ENCODE results near the gene SYT12.
"Not testable (repeated sequence)": the region's sequence is repeated elsewhere in the genome, so short reads cannot be mapped to it uniquely, and the experiment has no call there.

SYT12 gene, protein sequence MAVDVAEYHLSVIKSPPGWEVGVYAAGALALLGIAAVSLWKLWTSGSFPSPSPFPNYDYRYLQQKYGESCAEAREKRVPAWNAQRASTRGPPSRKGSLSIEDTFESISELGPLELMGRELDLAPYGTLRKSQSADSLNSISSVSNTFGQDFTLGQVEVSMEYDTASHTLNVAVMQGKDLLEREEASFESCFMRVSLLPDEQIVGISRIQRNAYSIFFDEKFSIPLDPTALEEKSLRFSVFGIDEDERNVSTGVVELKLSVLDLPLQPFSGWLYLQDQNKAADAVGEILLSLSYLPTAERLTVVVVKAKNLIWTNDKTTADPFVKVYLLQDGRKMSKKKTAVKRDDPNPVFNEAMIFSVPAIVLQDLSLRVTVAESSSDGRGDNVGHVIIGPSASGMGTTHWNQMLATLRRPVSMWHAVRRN

DNA sequence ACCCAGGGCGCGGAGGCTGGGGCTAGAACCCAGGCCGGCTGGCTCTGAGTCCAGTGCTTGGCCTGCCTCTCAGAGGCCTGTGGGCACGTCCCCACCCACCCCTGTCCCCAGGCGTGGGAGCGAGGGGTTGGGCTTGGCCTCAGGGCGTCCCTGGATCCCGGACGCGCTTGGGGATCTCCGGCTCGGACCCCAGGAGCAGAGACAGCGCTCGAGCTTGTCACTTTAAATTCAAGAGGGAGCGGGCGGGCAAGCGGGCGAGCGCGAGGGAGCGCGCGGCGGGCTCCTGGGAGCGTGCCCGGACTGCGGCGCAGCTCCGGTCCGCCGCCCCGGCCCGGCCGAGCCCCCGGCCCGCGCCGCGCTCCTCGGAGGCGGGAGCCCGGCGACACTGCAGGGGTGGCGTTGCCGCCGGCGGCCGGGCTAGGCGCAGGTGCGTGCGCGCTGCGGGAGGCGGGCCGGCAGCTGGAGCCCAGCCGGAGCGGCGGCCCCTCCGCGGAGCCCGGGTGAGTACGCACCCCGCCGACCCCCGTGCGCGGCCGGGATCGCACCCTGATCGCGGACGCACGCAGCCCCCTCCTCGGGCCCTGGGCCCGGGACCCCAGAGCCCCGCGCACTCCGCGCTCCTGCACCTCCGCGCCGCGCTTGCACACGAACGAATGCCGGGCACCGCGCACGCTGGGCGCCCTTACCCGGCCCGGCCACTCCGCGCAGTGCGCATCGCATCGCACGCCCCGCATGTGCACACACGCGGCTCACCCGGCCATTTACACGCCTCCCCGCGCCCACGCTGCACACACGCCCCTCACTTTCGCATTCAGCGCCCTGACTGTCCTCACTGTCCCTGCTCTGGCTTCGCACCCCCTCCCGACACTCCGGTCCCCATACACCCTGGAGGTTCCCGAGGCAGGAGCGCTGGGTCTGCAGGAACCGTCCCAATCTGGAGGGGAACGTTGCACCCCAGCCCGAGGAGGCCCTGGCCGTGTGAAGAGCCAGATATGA, at the start of gene SYT12:
Gene SYT12, plus strand, starts transcription at position 174 of the 996 bp plus-strand sequence. CDS start 7,011 bp downstream, outside the sequence.
- no peak for DNase-seq

DNA sequence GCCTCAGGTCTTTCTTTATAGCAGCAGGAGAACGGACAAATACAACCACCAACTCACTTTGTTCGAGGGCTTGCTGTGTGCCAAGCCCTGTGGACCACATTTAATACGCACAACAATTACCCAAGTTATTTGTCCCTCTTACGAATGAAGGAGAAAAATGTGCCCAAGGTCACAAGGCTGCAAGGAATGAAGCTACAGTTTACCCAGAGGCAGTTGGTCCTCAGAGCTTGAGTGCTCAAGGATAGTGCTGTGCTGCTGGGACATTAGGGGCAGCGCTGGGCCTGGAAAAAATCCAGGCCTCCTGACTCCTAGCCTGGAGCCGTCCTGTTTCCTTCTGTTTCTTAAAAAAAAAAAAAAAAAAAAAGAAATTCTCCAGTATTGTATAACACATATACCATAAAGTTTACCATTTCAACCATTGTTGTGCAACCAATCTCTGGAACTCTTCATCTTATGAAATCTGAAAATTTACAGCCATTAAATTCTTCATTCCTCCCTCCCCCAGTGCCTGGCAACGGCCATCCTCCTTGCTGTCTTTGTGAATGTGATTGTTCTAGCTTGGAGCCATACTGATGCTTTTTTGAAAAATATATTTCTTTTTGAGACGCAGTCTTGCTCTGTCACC, 48.9 kb upstream of the SYT12 start:
- no peak for DNase-seq

DNA sequence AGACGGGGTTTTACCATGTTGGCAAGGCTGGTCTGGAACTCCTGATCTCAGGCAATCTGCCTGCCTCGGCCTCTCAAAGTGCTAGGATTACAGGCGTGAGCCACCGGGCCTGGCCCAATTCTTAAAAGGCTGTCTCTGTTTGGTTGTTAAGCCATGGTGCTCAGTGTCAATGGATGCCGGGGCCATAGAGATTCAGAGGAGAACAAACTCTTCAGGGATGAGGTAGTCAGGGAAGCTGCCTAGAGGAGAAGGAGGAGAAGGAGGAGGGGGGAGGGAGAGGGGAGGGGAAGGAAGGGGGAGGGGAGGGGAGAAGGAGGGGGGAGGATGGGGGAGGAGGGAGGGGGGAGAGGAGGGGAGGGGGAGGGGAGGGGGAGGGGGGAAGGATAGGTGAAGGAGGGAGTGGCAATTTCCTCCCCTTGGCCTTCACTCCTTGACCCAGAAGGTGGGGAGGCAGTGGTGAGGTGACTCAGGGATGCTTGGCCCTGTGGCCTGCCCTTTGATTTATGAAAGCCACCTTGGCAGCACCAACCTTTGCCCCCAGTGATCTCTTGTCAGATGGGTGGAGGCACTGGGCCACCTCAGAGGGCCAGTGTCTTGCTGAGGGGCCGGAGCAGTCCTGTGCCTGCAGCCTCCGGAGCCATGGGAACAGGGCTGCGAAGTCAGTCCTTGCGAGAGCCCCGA, 48.1 kb upstream of the SYT12 start, which contains the start of gene C11orf86:
Gene C11orf86, plus strand, starts transcription at position 581 of the 681 bp plus-strand sequence. Its CDS starts 59 bp downstream, at position 640.
- DNase-seq, result no peak

DNA sequence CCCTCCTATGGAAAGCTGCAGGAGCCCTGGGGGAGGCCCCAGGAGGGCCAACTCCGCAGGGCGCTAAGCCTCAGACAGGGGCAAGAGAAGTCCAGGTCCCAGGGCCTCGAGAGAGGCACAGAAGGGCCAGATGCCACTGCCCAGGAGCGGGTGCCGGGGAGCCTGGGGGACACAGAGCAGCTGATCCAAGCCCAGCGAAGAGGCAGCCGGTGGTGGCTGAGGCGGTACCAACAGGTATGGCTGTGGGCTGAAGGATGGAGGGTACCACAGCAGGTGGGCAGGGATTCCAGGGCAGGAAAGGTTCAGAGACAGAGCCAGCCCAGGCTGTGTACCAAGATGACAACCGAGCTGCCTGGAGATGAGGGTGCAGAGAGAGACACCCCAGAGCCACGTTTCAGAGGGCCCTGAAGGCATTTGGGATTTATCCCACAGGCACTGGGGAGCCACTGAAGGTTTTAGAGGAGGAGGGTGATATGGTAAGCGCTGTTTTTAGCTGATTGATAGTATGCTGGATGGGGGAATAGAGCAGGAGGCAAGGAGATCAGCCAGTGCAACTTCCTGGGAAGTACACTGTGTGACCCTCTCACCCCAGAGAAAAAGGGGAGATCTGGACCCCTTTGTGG, 47.4 kb upstream of the SYT12 start:
- DNase-seq, result no peak

DNA sequence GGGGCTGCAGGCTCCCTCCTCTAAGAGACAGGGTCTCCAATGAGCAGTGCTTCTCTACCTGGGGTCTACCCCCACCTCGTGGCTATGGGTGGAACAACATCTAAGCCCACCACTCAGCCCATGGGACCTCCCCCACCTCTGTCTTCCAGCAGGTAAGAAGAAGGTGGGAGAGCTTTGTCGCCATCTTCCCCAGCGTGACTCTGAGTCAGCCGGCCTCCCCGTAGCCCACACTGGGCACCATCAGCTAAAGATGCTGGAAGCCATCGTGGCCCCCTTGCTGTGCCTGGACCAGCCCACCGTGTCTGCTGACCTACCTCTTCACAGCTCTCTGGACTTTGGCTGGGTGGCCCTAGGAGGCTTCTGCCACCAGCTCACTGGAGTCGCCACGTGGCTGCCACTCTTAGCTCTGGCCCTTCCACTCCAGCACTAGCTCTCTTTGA, 46.9 kb upstream of the SYT12 start:
- no peak for DNase-seq

DNA sequence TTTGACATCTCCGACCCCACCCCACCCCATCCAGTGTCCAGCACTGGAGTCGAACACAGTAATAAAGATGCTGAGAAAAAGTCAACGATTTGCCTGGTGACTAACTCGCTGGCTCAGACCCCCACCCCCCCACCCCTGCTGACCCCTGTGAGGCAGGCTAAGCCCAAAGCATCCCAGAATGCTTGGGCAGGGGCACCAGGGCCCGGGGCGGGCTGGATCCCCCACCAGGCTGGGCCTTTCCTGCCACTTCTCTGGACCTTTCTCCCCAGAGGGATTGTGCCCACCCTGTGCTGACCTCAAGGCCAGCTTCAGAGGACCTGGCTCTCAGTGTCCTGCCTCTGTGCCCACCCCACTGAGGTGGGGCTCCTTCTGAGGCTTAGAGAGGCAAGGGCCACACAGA, 46.0 kb upstream of the SYT12 start:
- DNase-seq, result no peak

DNA sequence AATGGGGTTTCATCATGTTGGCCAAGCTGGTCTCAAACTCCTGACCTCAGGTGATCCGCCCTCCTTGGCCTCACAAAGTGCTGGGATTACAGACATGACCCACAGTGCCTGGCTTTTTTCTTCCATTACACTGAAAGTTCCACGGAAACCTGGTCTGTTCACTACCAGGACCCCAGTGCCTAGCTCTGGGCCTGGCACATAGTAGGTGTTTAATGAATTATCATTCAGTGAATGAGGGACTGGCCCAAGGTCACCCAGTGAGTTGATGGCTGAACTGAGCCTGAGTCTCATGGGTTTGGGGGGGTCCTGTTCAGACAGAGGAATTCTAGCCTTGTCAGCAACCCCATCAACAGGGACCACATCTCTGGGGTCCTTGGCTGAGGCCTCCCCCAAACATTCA, 44.7 kb upstream of the SYT12 start:
- no peak for DNase-seq

DNA sequence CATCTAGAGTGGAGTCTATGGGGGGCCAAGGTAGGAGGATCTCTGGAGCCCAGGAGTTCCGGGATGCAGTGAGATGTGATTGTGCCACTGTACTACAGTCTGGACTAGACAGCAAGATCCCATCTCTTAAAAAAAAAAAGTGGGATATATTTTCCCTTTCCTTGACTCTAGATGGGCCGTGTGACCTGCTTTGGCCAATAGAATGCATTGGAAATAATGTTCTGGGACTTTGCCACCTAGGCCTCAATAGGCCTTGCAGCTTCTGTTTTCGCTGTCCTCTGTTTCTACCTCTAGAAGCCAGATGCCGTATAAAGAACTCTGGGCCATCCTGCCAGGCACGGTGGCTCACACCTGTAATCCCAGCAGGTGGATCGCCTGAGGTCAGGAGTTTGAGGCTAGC, 44.2 kb upstream of the SYT12 start:
- no peak for DNase-seq

DNA sequence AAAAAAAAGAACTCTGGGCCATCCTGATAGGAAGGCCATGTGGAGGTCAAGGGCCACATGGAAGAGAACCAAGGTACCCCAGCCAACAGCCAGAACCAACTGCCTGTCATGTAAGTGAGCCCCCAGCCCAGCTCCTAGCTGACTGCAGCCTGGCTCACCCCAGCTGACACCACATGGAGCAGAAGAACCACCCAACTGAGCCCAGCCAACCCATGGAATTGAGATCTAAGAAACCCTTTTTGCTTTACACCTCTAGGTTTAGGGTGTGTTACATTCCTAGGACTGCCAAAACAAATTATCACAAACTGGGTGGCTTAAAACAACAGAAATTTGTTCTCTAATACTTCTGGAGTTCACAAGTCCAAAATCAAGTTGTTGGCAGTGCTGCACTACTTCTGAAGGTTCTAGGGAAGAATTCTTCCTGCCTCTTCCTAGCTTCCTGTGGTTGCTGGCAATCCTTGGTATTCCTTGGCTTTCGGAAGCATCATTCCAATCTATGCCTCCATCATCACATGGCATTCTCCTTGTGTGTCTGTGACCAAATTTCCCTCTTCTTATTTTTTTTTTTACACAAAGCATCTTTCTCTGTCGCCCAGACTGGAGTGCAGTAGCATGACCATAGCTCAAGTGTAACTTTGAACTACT, 43.5 kb upstream of the SYT12 start:
- no peak for DNase-seq

DNA sequence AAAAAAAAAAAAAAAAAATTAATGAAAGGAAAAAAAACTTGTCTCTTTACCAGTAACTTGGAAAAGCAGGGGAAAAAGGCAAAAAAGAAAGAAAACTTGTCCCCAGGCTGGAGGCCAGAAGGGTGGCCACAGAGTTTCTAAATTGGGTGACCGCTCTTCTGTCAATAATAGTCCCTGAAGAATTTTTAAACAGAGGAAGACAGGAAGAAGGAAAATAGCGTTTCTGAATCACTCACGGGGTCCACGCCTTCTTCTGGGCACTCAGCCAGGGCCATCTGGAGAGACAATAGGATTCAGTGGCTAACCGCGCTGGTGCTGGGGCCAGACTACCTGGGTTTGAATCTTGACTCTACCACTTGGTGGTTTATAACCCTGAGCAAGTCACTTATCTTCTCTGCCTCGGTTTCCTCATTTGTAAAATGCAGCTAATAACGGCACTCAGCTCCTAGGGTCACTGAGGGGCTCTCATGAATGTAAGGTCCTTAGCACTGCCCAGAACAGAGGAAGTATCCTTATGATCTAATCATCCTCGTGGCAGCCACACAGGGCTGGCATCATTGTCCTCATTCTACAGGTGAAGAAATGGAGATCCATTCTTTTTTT, 40.9 kb upstream of the SYT12 start:
- DNase-seq, result no peak

DNA sequence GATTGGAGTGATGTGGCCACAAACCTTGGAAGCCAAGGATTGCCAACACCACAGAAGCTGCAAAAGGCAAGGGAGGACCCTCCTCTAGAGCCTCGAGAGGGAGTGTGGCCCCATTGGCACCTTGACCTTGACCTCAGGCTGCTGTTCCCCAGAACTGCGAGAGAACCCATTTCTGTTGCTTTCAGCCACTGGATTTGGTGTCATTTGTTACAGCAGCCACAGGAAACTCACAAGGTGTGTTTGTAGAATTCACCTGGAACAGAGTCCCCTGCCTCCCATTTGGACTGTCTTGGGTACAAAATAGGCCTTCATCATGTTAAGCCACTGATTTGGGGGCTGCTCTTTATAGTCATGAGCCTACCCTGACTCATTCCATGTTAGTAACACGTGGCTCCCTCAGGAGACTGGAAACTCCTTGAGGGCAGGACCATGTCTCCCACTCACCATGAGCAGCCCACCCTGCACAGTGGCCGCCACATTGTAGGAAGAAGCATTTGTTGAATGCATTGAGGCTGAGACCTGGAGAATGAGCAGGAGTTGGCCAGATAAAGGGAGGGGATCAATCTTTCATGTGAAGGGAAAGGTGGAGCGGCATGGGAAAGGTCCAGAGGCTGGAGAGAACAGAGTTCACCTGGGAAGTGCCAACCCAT, 39.5 kb upstream of the SYT12 start:
- DNase-seq, result no peak

DNA sequence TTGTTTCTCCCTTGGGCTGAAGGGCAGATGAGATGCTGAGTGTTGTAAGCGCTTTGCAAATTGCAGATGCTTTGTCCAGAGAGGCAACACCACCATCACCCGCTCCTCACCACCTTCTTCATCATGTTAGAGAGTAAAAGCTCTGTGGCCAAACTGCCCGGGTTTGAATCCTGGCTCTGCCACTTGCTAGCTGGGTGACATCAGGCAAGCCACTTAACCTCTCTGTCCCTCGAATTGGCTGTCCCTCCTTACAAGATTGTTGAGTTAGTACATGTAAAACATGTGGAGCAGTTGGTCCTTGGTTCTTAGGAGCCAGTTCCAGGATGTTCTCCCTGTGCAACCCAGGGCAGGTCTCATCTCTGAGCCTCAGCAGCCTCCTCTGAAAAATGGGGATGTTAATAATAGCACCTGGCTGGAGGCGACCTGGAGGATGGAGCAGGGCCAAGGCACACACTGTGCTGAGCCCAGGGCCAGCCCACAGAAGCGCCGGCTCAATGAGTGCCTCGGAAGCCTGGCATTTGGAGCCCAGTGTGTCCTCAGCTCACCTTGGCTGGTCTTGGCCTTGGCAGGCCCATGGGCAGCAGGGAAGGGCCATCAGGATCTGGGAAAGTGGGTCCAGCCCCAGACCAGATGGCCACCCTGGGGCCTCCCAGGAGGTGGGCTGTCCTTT, 37.3 kb upstream of the SYT12 start:
- DNase-seq, result no peak

DNA sequence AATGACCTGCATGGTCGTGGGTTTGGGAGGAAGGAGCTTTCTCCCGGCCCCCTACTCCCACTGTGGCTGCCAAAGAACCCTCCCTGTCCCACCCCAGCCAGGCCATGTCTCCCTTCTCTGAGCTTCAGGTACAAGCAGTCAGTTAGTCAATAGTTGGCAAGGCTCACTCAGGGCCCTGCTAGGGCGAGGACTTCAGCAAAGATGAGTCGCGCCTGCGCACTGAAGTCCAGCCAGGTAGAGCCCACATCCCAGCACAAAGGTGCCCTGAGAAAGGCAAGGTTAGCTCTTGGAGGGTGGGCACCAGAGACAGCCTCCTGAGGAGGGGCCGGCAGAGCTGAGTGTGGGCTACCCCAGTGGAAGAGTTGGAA, 36.8 kb upstream of the SYT12 start:
- DNase-seq, result no peak

DNA sequence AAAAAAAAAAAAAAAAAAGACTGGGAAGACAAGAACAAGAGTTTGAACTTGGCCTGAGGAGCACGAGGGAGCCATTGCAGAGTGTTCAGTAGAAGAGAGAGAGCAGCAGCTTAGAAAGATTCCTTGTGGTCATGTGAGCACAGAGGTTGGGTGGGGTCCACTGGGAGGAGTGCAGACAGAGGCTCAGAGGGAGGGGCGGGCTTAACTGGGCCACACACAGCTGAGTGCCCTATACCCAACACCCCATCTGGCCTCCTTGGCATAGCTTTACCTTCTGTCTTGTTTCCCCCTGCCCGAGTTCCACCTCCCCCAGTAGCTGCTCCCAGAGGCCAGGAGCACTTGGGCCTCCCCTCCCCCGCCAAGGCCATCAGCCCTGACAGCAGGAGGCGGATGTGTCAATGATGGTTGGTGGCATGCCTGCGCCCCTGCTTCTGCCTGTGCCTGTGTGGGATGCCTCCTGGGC, 35.7 kb upstream of the SYT12 start:
- no peak for DNase-seq

DNA sequence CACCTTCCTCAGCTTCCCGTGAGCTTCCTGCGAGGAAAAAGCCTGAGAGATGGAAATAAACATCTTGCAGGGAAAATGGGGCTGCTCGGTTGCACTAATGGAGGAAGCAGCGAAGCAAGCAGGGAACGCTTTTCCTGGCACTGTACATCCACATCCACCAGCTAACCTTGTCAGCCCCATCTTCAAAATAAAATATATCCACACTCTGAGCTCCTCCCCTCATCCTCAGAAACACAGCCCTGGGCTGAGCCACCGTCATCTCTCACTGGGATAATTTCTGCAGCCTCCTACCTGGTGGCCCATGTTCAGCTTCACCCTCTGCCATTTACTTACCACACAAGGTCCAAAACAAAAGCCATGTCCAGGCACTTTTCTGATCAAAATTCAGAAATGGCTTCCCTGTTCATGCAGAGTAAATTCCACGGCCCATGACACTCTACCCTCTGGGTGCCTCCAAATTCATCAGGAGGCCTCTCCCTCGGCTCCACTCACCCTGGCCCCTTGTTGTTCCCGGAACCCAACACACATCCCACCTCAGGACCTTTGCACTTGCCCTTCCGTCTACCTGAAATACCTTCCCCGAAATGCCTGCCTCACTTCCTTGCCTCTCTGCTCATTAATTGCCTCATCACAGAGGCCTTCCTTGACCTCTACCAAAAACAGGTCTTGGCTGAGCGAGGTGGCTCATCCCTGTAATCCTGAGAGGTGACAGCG, 34.9 kb upstream of the SYT12 start:
- no peak for DNase-seq

DNA sequence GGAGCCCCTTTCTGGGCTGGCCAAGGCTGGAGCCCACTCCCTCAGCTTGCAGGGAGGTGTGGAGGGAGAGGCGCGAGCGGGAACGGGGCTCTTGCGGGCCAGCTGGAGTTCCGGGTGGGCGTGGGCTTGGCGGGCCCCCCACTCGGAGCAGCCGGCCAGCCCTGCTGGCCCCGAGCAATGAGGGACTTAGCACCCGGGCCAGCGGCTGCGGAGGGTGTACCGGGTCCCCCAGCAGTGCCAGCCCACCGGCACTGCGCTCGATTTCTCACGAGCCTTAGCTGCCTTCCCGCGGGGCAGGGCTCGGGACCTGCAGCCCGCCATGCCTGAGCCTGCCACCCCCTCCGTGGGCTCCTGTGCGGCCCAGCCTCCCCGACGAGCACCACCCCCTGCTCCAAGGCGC, 34.2 kb upstream of the SYT12 start:
- not testable (repeated sequence) for DNase-seq

DNA sequence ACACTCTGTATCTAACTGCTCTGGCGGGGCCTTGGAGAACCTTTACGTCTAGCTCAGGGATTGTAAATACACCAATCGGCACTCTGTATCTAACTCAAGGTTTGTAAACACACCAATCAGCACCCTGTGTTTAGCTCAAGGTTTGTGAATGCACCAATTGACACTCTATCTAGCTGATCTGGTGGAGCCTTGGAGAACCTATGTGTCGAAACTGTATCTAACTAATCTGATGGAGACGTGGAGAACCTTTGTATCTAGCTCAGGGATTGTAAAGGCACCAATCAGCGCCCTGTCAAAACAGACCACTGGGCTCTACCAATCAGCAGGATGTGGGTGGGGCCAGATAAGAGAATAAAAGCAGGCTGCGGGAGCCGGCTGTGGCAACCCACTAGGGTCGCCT, 33.6 kb upstream of the SYT12 start:
- not testable (repeated sequence) for DNase-seq

DNA sequence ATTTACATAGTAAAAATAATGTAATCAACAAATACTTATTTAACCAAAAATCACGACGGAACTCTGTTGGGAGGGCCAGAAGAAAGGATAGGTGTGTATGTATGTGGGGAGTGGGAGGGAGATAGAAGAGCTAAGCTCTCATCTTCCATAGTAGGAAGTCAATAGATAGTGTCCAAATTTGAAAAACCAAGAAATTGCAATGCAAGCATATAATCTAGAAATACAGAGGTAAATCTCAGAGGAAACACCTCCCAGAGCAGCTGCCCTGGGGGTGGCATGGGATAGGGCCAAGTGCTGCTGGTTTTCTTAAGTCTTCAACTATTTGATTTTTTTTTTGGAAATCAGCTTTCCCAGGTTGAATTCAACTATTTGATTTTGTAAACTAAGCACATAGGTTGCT, 30.9 kb upstream of the SYT12 start:
- no peak for DNase-seq

DNA sequence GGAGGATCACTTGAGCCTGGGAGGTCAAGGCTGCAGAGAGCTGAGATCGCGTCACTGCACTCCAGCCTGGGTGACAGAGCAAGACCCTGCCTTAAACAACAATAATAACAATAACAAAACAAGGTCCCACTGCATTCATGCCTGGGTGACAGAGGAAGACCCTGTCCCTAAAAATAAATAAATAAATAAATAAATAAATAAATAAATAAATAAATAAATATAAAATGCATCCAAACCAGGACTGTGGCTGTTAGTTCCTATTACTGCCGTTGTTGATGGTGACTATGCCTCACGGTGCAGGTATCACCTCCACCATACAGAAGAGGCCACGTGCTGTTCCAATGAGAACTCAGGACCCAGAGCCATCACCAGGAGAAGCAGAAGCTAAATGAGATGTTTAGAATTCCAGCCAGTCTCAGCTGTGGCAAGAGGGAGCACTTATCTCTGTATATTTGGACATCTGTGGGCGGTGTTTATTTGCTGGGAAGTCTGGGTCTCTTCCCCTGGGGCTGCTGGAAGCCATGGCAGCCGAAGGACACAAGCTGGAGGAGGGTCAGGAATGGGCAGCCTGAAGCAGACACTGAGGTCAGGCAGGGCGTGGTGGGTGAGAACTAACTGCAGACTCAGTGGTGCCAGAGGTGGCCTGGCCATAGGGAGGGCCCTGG, 26.2 kb upstream of the SYT12 start:
- DNase-seq, result no peak
